ENCODE results near the gene HECW1.

- TF ChIP-seq POU2F2 (IDR thresholded peaks at IDR 0.05; ENCODE audit: low read depth, low read length): no peak
- TF ChIP-seq POLR2AphosphoS5 (IDR thresholded peaks at IDR 0.05; ENCODE audit: low read depth, low read length): no peak
- no peak for TF ChIP-seq TAF1 (IDR thresholded peaks at IDR 0.05; ENCODE audit: low read depth, low read length)
- no peak for TF ChIP-seq SPI1 (IDR thresholded peaks at IDR 0.05; ENCODE audit: low read depth, low read length)
- TF ChIP-seq POLR2A (IDR thresholded peaks at IDR 0.05; ENCODE audit: low read depth, low read length): no peak
- TF ChIP-seq PAX5 (IDR thresholded peaks at IDR 0.05; ENCODE audit: insufficient read depth, low read length, severe bottlenecking): no peak
Observed at GRCh38 chr7:43112941-43113621, 634 bp downstream of the HECW1 start.

Measured in GM12891 (cell line).